ENCODE data around the gene GIMAP8.
A peak's percentile ranks its signal among the peaks of the same experiment; 100 is the strongest.

The GIMAP8 gene

DNA sequence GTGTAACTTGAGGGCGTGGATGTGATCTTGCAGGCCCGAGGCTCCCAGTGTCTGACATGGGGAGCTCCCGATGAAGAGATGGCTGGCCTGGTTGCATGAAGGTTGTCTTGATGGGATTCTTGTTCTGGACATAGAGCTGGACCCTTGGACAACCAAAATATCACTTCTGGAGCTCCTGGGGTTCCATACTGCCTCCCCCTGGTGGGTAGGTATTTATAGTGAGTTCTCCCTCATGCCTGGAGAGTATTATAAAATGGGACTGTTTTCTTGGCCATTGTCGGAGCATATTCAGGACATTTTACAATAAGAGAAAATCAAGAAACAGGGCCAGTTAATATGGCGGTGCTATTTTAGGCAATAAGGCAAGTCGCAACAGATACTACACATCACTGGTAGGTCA, 32.6 kb upstream of the GIMAP8 start:
- DNase-seq (no peak), ATAC-seq (replicated peaks) (no peak)
- H3K27ac Mint-ChIP-seq: no peak overlapping the region
- peaks cover 4 to 5% of the 10 kb centered on the region in 2 donors for H3K27me3 Mint-ChIP-seq
- H3K9me3 Mint-ChIP-seq: no peaks in the 10 kb centered on the region
- no peak overlapping the region for H3K4me3 Mint-ChIP-seq
- peaks cover 10 to 14% of the 10 kb centered on the region in 2 donors for H3K36me3 Mint-ChIP-seq
- peaks cover 26 to 49% of the 10 kb centered on the region in 2 donors for H3K4me1 Mint-ChIP-seq

DNA sequence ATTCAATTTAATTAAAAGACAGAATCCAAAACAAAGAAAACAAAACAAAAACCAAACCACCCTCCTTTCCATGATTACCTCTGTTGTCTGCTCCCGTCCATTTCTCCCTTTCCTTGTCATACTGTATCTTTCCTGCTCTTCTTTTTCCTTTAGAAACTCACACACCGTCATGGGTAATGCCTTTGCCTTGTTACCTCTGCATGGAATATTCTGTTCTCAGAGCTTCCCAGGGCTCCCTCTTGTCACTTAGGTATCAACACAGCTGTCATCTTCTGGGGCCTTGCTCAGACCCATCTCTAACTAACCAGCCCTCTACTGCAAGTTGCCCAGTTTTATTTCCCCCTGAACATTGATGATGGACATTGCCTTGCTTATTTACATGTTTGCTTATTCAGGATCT, 30.2 kb upstream of the GIMAP8 start:
- Mint-ChIP-seq H3K4me3 (no peak overlapping the region), H3K4me1 (peaks cover 12 to 26% of the 10 kb centered on the region in 2 donors), H3K36me3 (peaks cover 0 to 9% of the 10 kb centered on the region in 2 donors), H3K27ac (no peak overlapping the region), H3K27me3 (peaks cover 4 to 5% of the 10 kb centered on the region in 2 donors), H3K9me3 (no peaks in the 10 kb centered on the region)
- ATAC-seq (replicated peaks): no peak
- DNase-seq: no peak

DNA sequence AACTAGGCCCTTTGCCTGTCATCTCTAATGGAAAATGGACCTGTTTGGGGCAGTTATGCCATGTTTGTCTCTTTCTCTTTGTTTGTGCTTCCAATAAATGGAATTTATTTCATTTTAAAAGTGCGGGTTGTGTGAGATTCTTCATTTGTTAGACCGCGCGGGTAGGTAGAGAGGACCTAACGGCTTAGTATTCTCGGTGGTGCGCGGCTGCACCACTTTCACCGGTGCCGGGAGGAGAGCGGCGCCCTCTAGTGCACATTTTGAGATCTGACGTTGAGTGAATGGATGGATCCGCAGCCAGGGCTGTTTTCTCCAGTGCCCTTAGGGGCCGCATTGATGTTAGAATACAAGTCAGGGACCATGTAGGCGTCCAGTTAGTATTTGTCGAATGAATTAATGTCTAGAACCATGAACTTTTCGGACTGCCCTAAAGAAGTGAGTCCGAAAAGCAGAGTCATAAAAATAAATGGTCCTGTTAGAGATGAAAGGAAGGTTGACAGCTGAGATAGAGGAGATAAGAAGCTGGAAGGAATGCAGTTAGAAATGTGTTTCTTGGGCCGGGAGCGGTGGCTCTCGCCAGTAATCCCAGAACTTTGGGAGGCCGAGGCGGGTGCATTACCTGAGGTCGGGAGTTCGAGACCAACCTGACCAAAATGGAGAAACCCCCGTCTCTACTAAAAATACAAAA, 29.3 kb upstream of the GIMAP8 start:
- peak overlapping the region; percentile 52 to 62 for H3K4me3 Mint-ChIP-seq
- H3K9me3 Mint-ChIP-seq: no peaks in the 10 kb centered on the region
- peak; percentile 100 for ATAC-seq (replicated peaks)
- H3K27ac Mint-ChIP-seq: peak overlapping the region; percentile 48
- H3K27me3 Mint-ChIP-seq: peaks cover 4 to 5% of the 10 kb centered on the region in 2 donors
- DNase-seq: peak; percentile 74
- H3K36me3 Mint-ChIP-seq: peaks cover 0 to 2% of the 10 kb centered on the region in 2 donors
- H3K4me1 Mint-ChIP-seq: peaks cover 8 to 17% of the 10 kb centered on the region in 2 donors

DNA sequence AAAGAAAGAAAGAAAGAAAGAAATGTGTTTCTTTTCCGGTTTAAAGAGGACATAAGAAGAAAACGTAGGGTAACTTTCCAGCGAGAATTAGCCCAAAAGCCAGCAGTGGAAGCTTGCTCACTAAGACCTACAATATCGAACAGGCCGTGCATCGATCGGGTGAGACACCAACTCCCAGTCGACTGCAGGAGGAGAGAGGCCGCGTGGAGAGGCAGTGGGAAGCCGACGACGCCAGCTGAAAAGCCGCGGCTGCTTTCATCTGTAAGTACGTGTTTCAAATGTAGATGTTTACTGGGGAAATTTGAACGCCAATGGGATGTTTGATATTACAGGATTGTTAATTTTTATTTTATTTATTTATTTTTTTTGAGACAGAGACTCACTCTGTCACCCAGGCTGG, 28.6 kb upstream of the GIMAP8 start:
- Mint-ChIP-seq H3K27me3 (peaks cover 4 to 5% of the 10 kb centered on the region in 2 donors), H3K36me3 (peaks cover 0 to 1% of the 10 kb centered on the region in 2 donors), H3K9me3 (no peaks in the 10 kb centered on the region), H3K27ac (no peak overlapping the region), H3K4me1 (peaks cover 8 to 15% of the 10 kb centered on the region in 2 donors), H3K4me3 (no peak overlapping the region)
- no peak for DNase-seq
- no peak for ATAC-seq (replicated peaks)

DNA sequence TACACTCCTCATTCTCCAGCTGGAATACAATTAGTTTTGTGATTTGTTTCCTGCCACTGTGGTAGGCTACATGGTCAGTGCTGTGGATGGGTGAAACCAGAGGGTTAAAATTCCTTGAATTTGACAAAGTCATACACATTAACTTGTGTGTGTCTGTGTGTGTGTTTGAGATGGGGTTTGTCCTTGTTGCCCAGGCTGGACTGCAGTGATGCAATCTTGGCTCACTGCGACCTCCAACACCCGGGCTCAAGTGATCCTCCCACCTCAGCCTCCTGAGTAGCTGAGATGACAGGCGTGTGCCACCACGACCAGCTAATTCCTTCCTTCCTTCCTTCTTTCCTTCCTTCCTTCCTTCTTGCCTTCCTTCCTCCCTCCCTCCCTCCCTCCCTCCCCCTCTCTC, 24.8 kb upstream of the GIMAP8 start:
- ATAC-seq (replicated peaks): no peak
- no peak overlapping the region for H3K4me3 Mint-ChIP-seq
- no peaks in the 10 kb centered on the region for H3K36me3 Mint-ChIP-seq
- no peak overlapping the region for H3K27ac Mint-ChIP-seq
- H3K9me3 Mint-ChIP-seq: no peaks in the 10 kb centered on the region
- H3K27me3 Mint-ChIP-seq: peaks cover 20 to 34% of the 10 kb centered on the region in 2 donors
- no peak for DNase-seq
- peaks cover 27 to 40% of the 10 kb centered on the region in 2 donors for H3K4me1 Mint-ChIP-seq

DNA sequence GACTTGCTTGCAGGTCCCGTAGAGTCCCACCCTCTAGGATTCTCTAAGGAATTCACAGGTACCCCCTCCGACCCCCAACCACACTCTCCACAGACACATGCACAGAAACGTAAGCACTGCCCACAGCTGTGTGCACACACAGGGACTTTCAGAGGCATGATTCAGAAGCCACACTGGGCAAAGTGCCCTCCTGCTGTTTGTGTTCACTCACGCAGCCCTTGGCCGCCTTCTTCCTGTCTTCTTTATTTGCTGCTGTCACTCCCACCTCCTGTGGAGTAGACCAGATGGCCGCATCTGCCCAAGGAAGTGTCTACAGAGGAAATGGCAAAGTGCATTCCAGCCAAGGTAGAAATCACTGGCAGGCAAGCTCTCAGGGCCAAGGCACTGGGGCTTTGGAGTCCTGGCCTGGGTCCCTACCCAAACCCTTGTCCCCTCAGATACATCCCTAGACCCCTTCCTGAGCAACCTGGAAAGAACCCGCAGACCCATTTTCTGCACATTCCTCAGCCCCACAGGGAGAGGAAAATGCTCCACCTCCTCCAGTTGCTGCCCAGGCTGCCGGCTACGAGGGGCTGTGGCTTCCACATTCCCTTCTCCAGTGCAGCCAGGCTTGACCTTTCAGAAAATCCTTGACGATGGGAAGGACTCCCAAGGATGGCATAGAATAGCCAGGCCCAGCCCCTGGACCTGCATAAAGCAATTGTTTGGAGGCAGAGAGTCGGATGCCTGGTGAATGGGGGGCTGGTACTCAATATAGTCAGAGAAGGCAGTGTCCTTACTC, 21.6 kb upstream of the GIMAP8 start:
- Mint-ChIP-seq H3K27me3 (peaks cover 22 to 41% of the 10 kb centered on the region in 2 donors), H3K4me3 (no peak overlapping the region), H3K9me3 (no peaks in the 10 kb centered on the region), H3K27ac (peak overlapping the region; percentile 14), H3K4me1 (peaks cover 40 to 51% of the 10 kb centered on the region in 2 donors), H3K36me3 (no peaks in the 10 kb centered on the region)
- DNase-seq (peak; percentile 52), ATAC-seq (replicated peaks) (peak; percentile 92 to 95)

DNA sequence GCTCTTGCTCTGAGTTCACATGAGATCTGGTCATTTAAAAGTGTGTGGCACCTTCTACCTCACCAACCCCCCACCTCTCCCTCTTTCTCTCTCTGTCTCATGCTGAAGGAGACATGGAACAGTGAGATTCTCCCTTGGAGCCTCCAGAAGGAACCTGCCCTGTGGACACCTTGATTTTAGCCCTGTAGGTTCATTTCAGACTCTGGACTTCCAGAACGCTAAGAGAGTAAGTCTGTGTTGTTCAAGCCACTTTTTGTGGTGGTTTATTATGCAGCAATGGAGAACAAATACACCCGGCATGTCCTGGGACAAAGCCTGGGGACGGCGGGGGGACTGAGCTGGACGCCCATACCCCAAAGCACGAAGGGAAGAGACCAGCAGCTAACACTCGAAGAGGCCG, 20.7 kb upstream of the GIMAP8 start:
- H3K4me3 Mint-ChIP-seq: no peak overlapping the region
- DNase-seq (no peak), ATAC-seq (replicated peaks) (no peak)
- no peaks in the 10 kb centered on the region for H3K9me3 Mint-ChIP-seq
- peaks cover 45 to 60% of the 10 kb centered on the region in 2 donors for H3K4me1 Mint-ChIP-seq
- peaks cover 22 to 41% of the 10 kb centered on the region in 2 donors for H3K27me3 Mint-ChIP-seq
- peak overlapping the region; percentile 3 for H3K27ac Mint-ChIP-seq
- H3K36me3 Mint-ChIP-seq: no peaks in the 10 kb centered on the region

DNA sequence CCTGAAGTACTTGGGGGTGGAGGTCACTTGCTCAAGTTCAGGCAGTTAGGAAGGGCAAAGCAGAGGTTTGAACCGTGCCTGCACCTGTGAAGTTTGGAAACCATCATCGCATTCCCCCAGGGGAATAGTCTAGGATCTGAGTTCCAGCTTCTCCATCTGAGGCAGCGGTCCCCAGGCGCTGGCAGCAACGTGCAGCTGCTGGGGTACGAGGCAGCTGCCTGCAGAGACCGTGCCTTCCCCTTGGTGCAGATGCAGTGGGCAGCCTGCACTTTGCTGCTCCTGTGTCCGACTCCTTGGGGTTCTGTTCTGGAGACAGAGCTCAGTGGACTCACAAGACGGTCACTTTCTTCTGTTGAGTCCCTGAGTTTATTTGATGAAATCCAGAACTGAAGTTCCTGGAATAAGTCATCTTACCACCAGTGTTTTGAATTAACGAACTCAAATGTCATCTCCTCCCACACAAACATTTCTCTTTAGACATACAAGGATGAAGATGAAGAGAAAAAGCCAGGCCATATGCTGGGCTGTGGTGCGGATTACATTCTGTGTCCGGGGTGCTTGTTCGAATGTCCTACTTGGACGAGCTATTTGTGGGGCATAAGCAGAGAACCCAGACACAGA, 19.9 kb upstream of the GIMAP8 start:
- DNase-seq: no peak

DNA sequence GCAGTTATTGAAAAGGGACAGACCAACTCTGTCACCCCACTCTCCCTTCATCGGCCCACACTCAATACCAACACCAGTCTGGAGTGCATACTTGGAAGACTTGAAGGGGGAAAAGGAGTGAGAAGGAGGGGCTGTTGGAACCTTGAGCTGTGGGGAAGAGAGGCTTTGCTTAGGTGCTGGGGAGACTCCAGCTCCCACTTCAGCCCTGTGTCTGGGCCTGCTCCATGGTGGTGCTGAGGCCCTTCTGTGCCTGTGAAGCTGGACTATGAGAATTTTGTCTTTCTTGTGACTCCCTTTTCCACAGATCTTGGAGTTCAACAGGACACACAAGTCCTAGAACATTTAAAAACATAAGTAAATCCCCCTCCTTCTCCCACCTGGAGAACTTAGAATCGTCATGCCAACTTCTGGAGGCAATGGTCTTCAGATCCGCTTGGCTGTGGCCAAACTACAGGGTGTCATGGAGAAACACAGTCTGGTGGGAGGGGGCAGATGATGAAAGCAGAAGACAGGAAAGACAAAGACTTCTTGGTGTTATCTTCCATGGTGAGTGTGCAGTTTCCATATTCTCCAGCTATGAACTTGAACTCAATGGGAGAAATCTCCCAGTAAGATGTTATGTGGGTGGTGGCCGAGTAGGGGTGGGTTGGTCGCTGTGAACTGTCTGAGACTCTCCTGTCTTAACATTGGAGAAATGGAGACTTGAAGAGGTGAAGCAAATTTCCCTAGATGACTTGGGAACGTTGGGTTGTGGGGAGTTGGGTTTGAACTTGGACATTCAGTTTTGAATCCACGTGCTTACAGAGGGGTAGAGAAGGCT, 18.4 kb upstream of the GIMAP8 start:
- Mint-ChIP-seq H3K27me3 (peaks cover 22 to 41% of the 10 kb centered on the region in 2 donors), H3K4me3 (no peak overlapping the region), H3K36me3 (no peaks in the 10 kb centered on the region), H3K9me3 (no peaks in the 10 kb centered on the region), H3K4me1 (peaks cover 58 to 78% of the 10 kb centered on the region in 2 donors), H3K27ac (no peak overlapping the region)
- ATAC-seq (replicated peaks): no peak
- no peak for DNase-seq

More for the DNA sequence above, 19.9 kb upstream of the GIMAP8 start:
- no peak overlapping the region for H3K4me3 Mint-ChIP-seq
- ATAC-seq (replicated peaks): no peak
- no peaks in the 10 kb centered on the region for H3K9me3 Mint-ChIP-seq
- H3K36me3 Mint-ChIP-seq: no peaks in the 10 kb centered on the region
- peaks cover 52 to 68% of the 10 kb centered on the region in 2 donors for H3K4me1 Mint-ChIP-seq
- H3K27me3 Mint-ChIP-seq: peaks cover 22 to 41% of the 10 kb centered on the region in 2 donors
- H3K27ac Mint-ChIP-seq: no peak overlapping the region

DNA sequence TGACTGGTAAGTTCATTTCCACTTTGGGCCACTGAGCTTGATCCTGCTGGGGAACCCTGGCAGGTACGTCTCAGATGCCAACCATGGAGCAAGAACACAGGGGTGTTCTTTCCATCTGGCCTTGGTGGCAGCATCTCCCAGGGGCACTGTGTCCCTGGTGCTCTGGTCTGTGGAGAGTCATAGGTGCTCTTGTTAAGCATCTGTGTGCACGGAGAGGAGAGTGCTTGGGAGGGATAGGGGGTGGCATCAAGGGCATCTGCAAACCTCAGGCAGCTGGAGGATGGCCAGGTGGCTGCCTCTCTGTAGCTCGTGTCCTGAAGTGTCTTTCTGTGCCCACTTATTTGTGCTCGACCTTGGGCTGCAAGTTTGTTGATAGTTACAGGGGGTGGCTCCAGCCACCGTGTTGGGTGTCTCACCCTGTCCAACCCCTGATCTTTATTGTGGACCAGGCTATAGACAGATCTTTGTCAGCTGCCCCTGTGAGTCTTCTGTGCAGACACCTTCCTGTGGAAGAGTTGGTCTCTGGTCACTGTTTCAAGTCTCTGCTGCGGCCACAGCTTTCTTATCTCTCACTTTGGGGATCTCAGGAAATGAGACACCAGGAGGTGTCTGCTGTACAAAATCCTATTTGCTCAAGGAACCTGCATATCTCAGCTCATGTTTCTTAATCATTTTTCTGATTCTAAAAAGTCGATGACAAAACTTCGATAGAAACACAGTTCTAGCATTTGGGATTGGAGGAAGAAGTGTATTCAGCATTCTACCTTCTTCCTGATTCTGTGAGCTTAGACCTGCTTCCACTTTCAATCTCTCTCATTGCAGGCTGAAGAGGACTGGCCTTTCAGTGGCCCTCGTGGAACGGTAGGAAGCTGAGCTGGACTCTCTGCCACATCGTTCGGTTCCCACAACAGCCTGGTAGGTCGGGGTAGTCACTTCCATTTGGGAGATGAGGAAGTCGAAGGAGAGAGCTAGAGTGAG, 17.2 kb upstream of the GIMAP8 start:
- no peak for DNase-seq
- ATAC-seq (replicated peaks): no peak
- peaks cover 15 to 33% of the 10 kb centered on the region in 2 donors for H3K27me3 Mint-ChIP-seq
- no peaks in the 10 kb centered on the region for H3K36me3 Mint-ChIP-seq
- H3K27ac Mint-ChIP-seq: no peak overlapping the region
- H3K9me3 Mint-ChIP-seq: no peaks in the 10 kb centered on the region
- H3K4me3 Mint-ChIP-seq: peak overlapping the region; percentile 18 to 71
- H3K4me1 Mint-ChIP-seq: peaks cover 50 to 70% of the 10 kb centered on the region in 2 donors

DNA sequence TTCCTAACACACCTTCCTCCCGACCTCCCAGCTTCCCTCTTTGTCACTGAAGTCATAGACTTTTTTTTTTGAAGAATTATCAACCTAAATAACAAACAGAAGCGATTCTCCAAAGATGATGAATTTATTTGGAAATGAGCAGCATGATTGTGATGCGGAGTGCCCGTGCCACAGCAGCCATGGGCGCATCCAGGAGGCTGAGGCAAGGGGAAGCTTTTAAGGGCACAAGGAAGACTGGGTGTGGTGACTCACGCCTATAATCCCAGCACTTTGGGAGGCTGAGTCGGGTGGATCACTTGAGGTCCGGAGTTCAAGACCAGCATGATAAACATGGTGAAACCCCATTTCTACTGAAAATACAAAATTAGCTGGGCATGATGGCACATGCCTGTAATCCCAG, 16.2 kb upstream of the GIMAP8 start:
- no peaks in the 10 kb centered on the region for H3K36me3 Mint-ChIP-seq
- H3K4me1 Mint-ChIP-seq: peaks cover 41 to 60% of the 10 kb centered on the region in 2 donors
- ATAC-seq (replicated peaks): no peak
- no peaks in the 10 kb centered on the region for H3K9me3 Mint-ChIP-seq
- H3K27ac Mint-ChIP-seq: no peak overlapping the region
- H3K4me3 Mint-ChIP-seq: no peak overlapping the region
- peaks cover 8 to 25% of the 10 kb centered on the region in 2 donors for H3K27me3 Mint-ChIP-seq
- no peak for DNase-seq

DNA sequence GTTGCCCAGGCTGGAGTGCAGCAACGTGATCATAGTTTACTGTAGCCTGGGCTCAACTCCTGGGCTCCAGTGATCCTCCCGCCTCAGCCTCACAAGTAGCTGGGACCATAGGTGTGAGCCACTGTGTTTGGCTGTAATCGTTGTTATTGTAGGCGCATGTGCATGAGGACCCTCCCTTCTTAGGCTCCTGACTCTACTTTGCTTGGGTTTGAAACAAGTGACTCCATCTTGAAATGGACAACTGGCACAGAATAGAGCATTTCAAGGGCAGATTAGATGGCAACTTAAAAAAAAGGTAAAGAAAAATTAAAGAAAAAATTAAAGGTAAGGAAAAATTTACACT, 15.4 kb upstream of the GIMAP8 start:
- no peak for DNase-seq
- no peak overlapping the region for H3K4me3 Mint-ChIP-seq
- H3K36me3 Mint-ChIP-seq: no peaks in the 10 kb centered on the region
- ATAC-seq (replicated peaks): peak; percentile 1 to 8
- H3K9me3 Mint-ChIP-seq: no peaks in the 10 kb centered on the region
- H3K4me1 Mint-ChIP-seq: peaks cover 43 to 57% of the 10 kb centered on the region in 2 donors
- H3K27ac Mint-ChIP-seq: peak overlapping the region; percentile 37
- peaks cover 8 to 22% of the 10 kb centered on the region in 2 donors for H3K27me3 Mint-ChIP-seq
